ENCODE results near the gene VARS2. TPM values are rescaled to one million over a fixed set of nuclear protein-coding genes. Genes with fewer than 3 reads are reported as not detected.
"Not testable (repeated sequence)": the region's sequence is repeated elsewhere in the genome, so short reads cannot be mapped to it uniquely, and the experiment has no call there.

Gene VARS2
- total RNA-seq: 18.2 TPM
- long read RNA-seq, full-length matches to known transcripts: 2 of 15 reads
- long read RNA-seq, partial matches to known transcripts: 9 of 15 reads
- long read RNA-seq, other reads (novel, unspliced or antisense): 4 of 15 reads

- intact Hi-C loops (cut with micrococcal nuclease): loop anchor here (5.0 kb wide), 1 partner anchor 347 kb away; no protein-coding TSS in a partner anchor
- DNase-seq: peak; percentile 95
- ATAC-seq: peak; percentile 95
Observed at GRCh38 chr6:30914076-30914853, at the start of gene VARS2. VARS2 (plus strand) TSS chr6:30914238; CDS start chr6:30914837, 599 bp downstream.

- no peak for ATAC-seq
- no peak for DNase-seq
Observed at GRCh38 chr6:30864325-30864724, 49.7 kb upstream of the VARS2 start.

GRCh38 chr6:30869241-30869749, 44.7 kb upstream of the VARS2 start:
- ATAC-seq; intact Hi-C loops (cut with micrococcal nuclease); DNase-seq: not testable (repeated sequence)

More at GRCh38 chr6:30864325-30864724, 49.7 kb upstream of the VARS2 start:
- intact Hi-C loops (cut with micrococcal nuclease): no loop called here

GRCh38 chr6:30870546-30870945, 43.5 kb upstream of the VARS2 start:
- intact Hi-C loops (cut with micrococcal nuclease): no loop called here
- no peak for DNase-seq
- no peak for ATAC-seq

- ATAC-seq (no peak), DNase-seq (no peak)
- intact Hi-C loops (cut with micrococcal nuclease): no loop called here
Observed at GRCh38 chr6:30871592-30872183, 42.4 kb upstream of the VARS2 start.

GRCh38 chr6:30873137-30873640, 40.8 kb upstream of the VARS2 start:
- ATAC-seq (no peak), DNase-seq (no peak)
- intact Hi-C loops (cut with micrococcal nuclease): no loop called here

- intact Hi-C loops (cut with micrococcal nuclease); ATAC-seq; DNase-seq: not testable (repeated sequence)
Observed at GRCh38 chr6:30873795-30874194, 40.2 kb upstream of the VARS2 start.

- intact Hi-C loops (cut with micrococcal nuclease): no loop called here
- no peak for ATAC-seq
- DNase-seq: no peak
Observed at GRCh38 chr6:30875244-30876038, 38.6 kb upstream of the VARS2 start.

GRCh38 chr6:30876039-30876730, 37.9 kb upstream of the VARS2 start:
- no peak for DNase-seq
- ATAC-seq: no peak
- intact Hi-C loops (cut with micrococcal nuclease): no loop called here

- DNase-seq (peak; percentile 92), ATAC-seq (peak; percentile 90)
- intact Hi-C loops (cut with micrococcal nuclease): no loop called here
Observed at GRCh38 chr6:30877419-30878262, 36.4 kb upstream of the VARS2 start.

- intact Hi-C loops (cut with micrococcal nuclease): no loop called here
Observed at GRCh38 chr6:30879684-30880427, 34.2 kb upstream of the VARS2 start.

GRCh38 chr6:30880698-30881252, 33.3 kb upstream of the VARS2 start:
- intact Hi-C loops (cut with micrococcal nuclease): no loop called here
- ATAC-seq (no peak), DNase-seq (no peak)

More at GRCh38 chr6:30879684-30880427, 34.2 kb upstream of the VARS2 start:
- no peak for DNase-seq
- no peak for ATAC-seq

GRCh38 chr6:30881392-30882203, 32.4 kb upstream of the VARS2 start:
- DNase-seq: no peak
- ATAC-seq: no peak
- intact Hi-C loops (cut with micrococcal nuclease): no loop called here

GRCh38 chr6:30882204-30882758, 31.8 kb upstream of the VARS2 start:
- DNase-seq: no peak
- intact Hi-C loops (cut with micrococcal nuclease): no loop called here
- ATAC-seq: no peak

GRCh38 chr6:30882759-30883684, 31.0 kb upstream of the VARS2 start:
- DNase-seq (no peak), ATAC-seq (no peak)
- intact Hi-C loops (cut with micrococcal nuclease): no loop called here

Data from left ventricle myocardium superior (tissue), 1 donor.